Gastrocnemius medialis (tissue), 4 donors: ENCODE measurements around the gene TMEM132C. TPM values are rescaled to one million over a fixed set of nuclear protein-coding genes. Genes with fewer than 3 reads are reported as not detected.

Source experiments
- ATAC-seq, 2 donors: fragments of 150-250 bp; one replicate each; pipeline ENCODE4 v1.9.1; 2016
- DNase-seq, 2 donors: peaks; one replicate each; pipeline ENCODE4 v3.0.0-alpha.2; 2019
- H3K27ac ChIP-seq, 4 donors: fragments of 200-600 bp; sonication (generic); 1 replicate in 1 of 4; 2 replicates in 3 of 4; pipeline ENCODE4 v1.5.1; 2016 to 2018; ENCODE audit warnings: mild to moderate bottlenecking in 2 of 4, moderate library complexity in 1 of 4
- H3K27me3 ChIP-seq, 3 donors: fragments of 200-600 bp; sonication (generic) in 2 of 3; 1 replicate in 1 of 3; 2 replicates in 2 of 3; pipeline versions ENCODE4 v1.5.1 to v1.6.0; 2016 to 2019; ENCODE audit warnings: mild to moderate bottlenecking in 1 of 3, moderate library complexity in 1 of 3
- H3K36me3 ChIP-seq, 2 donors: fragments of 200-600 bp; sonication (generic) in 1 of 2; one replicate each; pipeline ENCODE4 v1.5.1; 2017 to 2018
- H3K4me1 ChIP-seq, 2 donors: fragments of 200-600 bp; sonication (generic) in 1 of 2; one replicate each; pipeline ENCODE4 v1.5.1; 2016 to 2017; ENCODE audit warnings: mild to moderate bottlenecking in 2 of 2
- H3K4me3 ChIP-seq, 4 donors: fragments of 200-600 bp; sonication (generic) in 3 of 4; 1 replicate in 1 of 4; 2 replicates in 3 of 4; pipeline ENCODE4 v1.5.1; 2016 to 2019; ENCODE audit warnings: mild to moderate bottlenecking in 2 of 4
- H3K9me3 ChIP-seq, 3 donors: fragments of 200-600 bp; sonication (generic) in 2 of 3; 1 replicate in 1 of 3; 2 replicates in 2 of 3; pipeline ENCODE4 v1.5.1; 2016 to 2019
- CTCF ChIP-seq, 5 experiments: fragments of 450-650 bp in 3 of 5; fragments of 200-600 bp in 2 of 5; sonication (generic) in 2 of 5; IDR thresholded peaks in 4 of 5; conservative IDR thresholded peaks in 1 of 5; 1 replicate in 4 of 5; 2 replicates in 1 of 5; pipeline ENCODE4 v1.5.1; 2016 to 2019; ENCODE audit warnings: antibody characterized with exemption in 5 of 5, mild to moderate bottlenecking in 3 of 5, moderate library complexity in 3 of 5
- POLR2A ChIP-seq, 2 donors: fragments of 450-650 bp; IDR thresholded peaks; one replicate each; pipeline ENCODE4 v1.6.1; 2017; ENCODE audit warnings: antibody characterized with exemption in 2 of 2, mild to moderate bottlenecking in 2 of 2, moderate library complexity in 2 of 2
- in situ Hi-C, 4 donors: fragments of 200-750 bp; cut with MboI; loops; one replicate each; pipeline versions ENCODE4 v1.15.0 to v1.8.0; 2017; ENCODE audit warnings: low sequenced_read_pairs in 4 of 4
- intact Hi-C: fragments of 100-400 bp; cut with DNase I; formaldehyde crosslinking; loops from one replicate; pipeline ENCODE4 v1.15.1; 2023; ENCODE audit warnings: low total_unique reads
- total RNA-seq, 4 donors: library from RNA; depleted of rRNA; stranded (reverse); fragments of >200 nt; gene quantifications; one replicate each; pipeline versions ENCODE4 v1.1.0 to v1.2.3, GENCODE V29; 2016

The TMEM132C gene
- under 1 TPM; 0.24 to 0.82 (median 0.68) TPM for total RNA-seq

GRCh38 chr12:128267131-128267622 lies at the start of gene TMEM132C:
Gene TMEM132C (plus strand): TSS chr12:128267170. CDS start chr12:128267403, 233 bp downstream.
- Histone ChIP-seq H3K27me3 (peaks cover 13 to 36% (median 32%) of the 10 kb centered on the region in 3 donors), H3K4me3 (peak within 1 kb of the TSS in 2 of 4 donors; percentile 23 to 36), H3K27ac (no peak within 1 kb of the TSS), H3K9me3 (no peaks in the 10 kb centered on the region), H3K36me3 (no peaks in the 10 kb centered on the region), H3K4me1 (no peaks in the 10 kb centered on the region)
- ATAC-seq, result no peak
- intact Hi-C loops, result no loop called here
- no peak for DNase-seq
- TF ChIP-seq POLR2A (IDR thresholded peaks at IDR 0.05), result no peak
- in situ Hi-C loops, result loop anchor here in 1 of 4 donors (25.0 kb wide), 1 partner anchor 1645 kb away; the partner anchor contains the start of gene TMEM132D

GRCh38 chr12:128224226-128224625 lies 42.7 kb upstream of the TMEM132C start:
- no peaks in the 10 kb centered on the region for H3K36me3 ChIP-seq
- no peaks in the 10 kb centered on the region for H3K4me1 ChIP-seq
- in situ Hi-C loops (no loop called here), intact Hi-C loops (no loop called here)
- DNase-seq (no peak), ATAC-seq (no peak)
- no peaks in the 10 kb centered on the region for H3K27me3 ChIP-seq
- no peak for TF ChIP-seq POLR2A (IDR thresholded peaks at IDR 0.05)
- no peak for TF ChIP-seq CTCF (IDR thresholded peaks at IDR 0.05 in 4 of 5, conservative IDR thresholded peaks at IDR 0.05 in 1 of 5)
- H3K9me3 ChIP-seq, result no peaks in the 10 kb centered on the region
- H3K27ac ChIP-seq, result no peak overlapping the region
- H3K4me3 ChIP-seq, result no peak overlapping the region

GRCh38 chr12:128228581-128228980 lies 38.4 kb upstream of the TMEM132C start:
- no peak for ATAC-seq

GRCh38 chr12:128235635-128236417 lies 31.1 kb upstream of the TMEM132C start:
- H3K4me3 ChIP-seq, result no peak overlapping the region
- no peaks in the 10 kb centered on the region for H3K9me3 ChIP-seq
- H3K27me3 ChIP-seq, result no peaks in the 10 kb centered on the region
- no peaks in the 10 kb centered on the region for H3K4me1 ChIP-seq
- TF ChIP-seq CTCF (IDR thresholded peaks at IDR 0.05 in 4 of 5, conservative IDR thresholded peaks at IDR 0.05 in 1 of 5) (no peak), POLR2A (IDR thresholded peaks at IDR 0.05) (no peak)
- DNase-seq (no peak), ATAC-seq (no peak)
- H3K27ac ChIP-seq, result no peak overlapping the region
- in situ Hi-C loops (no loop called here), intact Hi-C loops (no loop called here)
- H3K36me3 ChIP-seq, result no peaks in the 10 kb centered on the region

More at GRCh38 chr12:128228581-128228980, 38.4 kb upstream of the TMEM132C start:
- in situ Hi-C loops, result no loop called here
- Histone ChIP-seq H3K27ac (no peak overlapping the region), H3K9me3 (no peaks in the 10 kb centered on the region), H3K27me3 (no peaks in the 10 kb centered on the region), H3K36me3 (no peaks in the 10 kb centered on the region), H3K4me3 (no peak overlapping the region), H3K4me1 (no peaks in the 10 kb centered on the region)
- TF ChIP-seq POLR2A (IDR thresholded peaks at IDR 0.05) (no peak), CTCF (IDR thresholded peaks at IDR 0.05 in 4 of 5, conservative IDR thresholded peaks at IDR 0.05 in 1 of 5) (no peak)
- intact Hi-C loops, result no loop called here
- no peak for DNase-seq

GRCh38 chr12:128236525-128236924 lies 30.4 kb upstream of the TMEM132C start:
- ATAC-seq (no peak), DNase-seq (no peak)
- Histone ChIP-seq H3K27ac (no peak overlapping the region), H3K4me1 (no peaks in the 10 kb centered on the region), H3K9me3 (no peaks in the 10 kb centered on the region), H3K36me3 (no peaks in the 10 kb centered on the region), H3K27me3 (no peaks in the 10 kb centered on the region), H3K4me3 (no peak overlapping the region)
- intact Hi-C loops (no loop called here), in situ Hi-C loops (no loop called here)
- TF ChIP-seq CTCF (IDR thresholded peaks at IDR 0.05 in 4 of 5, conservative IDR thresholded peaks at IDR 0.05 in 1 of 5) (no peak), POLR2A (IDR thresholded peaks at IDR 0.05) (no peak)
